Measurements from ENCODE around the gene GTF3C1. TPM values are rescaled to one million over a fixed set of nuclear protein-coding genes. Genes with fewer than 3 reads are reported as not detected.

The GTF3C1 gene
- total RNA-seq, 4 donors from 2014 or later = 38.5 to 57.2 (median 41.0) TPM

DNA sequence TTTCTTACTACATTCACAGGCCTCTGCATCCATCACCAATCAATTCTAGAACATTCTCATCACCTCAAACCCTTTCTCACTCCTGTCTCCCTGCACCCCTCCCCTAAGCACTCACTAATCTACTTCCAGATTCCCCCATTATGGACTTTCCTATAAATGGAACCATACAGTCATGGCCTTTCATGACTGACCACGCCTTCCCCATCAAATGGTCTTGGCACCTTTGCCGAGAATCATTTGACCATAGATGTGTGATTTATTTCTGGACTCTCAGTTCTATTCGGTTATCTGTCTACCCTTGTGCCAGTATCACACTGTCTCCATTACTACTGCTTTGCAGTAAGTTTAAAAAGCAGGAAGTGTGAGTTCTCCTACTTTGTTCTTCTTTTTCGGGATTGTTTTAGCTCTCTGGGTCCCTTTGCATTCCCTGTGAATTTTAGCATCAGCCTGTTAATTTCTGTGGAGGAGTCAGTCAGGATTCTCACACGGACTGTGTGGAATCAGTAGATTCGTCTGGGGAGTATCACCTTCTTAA lies 27.5 kb downstream of the GTF3C1 start:
- no peak for DNase-seq (ENCODE audit: low spot score)
- ATAC-seq (ENCODE audit: low FRiP score) = no peak
- TF ChIP-seq, protein P1, sequence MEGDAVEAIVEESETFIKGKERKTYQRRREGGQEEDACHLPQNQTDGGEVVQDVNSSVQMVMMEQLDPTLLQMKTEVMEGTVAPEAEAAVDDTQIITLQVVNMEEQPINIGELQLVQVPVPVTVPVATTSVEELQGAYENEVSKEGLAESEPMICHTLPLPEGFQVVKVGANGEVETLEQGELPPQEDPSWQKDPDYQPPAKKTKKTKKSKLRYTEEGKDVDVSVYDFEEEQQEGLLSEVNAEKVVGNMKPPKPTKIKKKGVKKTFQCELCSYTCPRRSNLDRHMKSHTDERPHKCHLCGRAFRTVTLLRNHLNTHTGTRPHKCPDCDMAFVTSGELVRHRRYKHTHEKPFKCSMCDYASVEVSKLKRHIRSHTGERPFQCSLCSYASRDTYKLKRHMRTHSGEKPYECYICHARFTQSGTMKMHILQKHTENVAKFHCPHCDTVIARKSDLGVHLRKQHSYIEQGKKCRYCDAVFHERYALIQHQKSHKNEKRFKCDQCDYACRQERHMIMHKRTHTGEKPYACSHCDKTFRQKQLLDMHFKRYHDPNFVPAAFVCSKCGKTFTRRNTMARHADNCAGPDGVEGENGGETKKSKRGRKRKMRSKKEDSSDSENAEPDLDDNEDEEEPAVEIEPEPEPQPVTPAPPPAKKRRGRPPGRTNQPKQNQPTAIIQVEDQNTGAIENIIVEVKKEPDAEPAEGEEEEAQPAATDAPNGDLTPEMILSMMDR (IDR thresholded peaks at IDR 0.05) = no peak

DNA sequence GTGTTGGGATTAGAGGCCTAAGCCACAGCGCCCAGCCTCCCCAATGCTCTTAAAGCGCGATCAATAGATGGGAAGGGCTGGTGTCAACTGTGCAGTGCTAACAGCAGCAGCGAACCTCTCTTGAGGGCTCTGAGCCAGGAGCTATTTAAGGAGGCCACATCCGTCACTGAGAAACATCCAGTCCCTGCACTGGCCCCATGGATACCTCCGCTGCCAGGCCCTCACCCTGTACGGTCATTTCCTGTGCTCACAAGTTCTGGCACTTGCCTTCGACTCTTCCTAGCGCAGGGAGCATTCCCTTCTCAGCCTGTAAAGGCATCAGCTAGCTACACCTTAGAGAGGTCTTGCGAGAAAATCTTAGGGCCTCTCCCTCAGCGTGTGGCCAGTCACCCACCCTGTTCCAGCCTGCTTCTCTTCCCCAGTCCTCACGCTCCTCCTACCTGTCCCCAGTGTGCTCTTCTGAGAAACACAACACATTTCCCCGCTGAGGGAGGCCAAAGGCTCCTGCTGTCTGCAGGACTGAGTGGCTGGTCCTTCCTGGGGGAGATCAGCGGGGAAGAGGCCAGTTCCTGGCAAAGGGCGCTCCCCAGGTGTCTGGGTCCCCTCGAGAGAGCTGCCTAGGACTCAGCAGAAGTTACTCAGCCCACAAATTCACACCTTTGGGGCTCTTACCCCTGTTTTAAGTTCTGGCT lies 28.6 kb downstream of the GTF3C1 start:
- ATAC-seq (ENCODE audit: low FRiP score) (peak; percentile 48), DNase-seq (ENCODE audit: low spot score) (no peak)
- TF ChIP-seq, protein P1 (IDR thresholded peaks at IDR 0.05) = no peak

DNA sequence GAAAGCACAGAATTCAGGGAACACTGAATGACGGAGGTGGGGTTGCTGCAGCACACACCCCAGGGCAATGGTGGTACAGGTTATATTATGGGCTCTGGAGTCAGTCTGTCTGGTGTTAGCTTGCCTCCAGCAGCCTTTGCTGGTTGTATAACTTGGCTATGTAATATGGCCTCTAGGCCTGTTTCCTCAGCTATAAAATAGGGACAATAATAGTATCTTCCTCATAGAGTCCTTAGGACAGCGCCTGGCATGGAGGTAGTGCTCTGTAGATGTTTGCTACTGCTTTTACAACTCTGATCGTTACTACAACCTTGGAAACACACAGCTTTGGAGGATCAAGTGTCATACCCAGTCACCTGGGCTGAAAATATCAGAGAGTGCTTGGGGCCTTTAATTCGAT lies 31.5 kb downstream of the GTF3C1 start:
- DNase-seq (ENCODE audit: low spot score) (no peak), ATAC-seq (ENCODE audit: low FRiP score) (no peak)

DNA sequence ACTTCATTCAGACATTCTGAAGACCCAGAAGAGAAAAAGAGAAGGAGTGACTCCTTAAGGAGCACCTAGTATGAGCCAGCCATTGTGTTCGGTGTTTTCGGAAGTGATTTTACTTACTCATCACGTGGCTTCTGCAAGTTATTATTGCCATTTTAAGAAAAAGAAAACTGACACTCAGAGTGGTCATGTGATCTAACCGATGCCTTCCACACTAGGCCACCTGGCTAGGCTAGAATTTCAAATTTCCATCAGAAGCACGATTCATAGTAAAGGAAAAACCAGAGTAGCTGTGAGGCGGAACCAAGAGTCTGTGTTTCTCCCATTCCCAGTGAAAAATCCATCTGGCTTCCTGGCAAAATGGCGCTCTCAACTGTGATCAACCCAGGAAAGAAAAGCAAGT lies 32.0 kb downstream of the GTF3C1 start:
- no peak for DNase-seq (ENCODE audit: low spot score)
- ATAC-seq (ENCODE audit: low FRiP score) = no peak
- TF ChIP-seq, protein P1 (IDR thresholded peaks at IDR 0.05) = no peak

More for the DNA sequence above, 31.5 kb downstream of the GTF3C1 start:
- TF ChIP-seq, protein P1 (IDR thresholded peaks at IDR 0.05) = no peak

DNA sequence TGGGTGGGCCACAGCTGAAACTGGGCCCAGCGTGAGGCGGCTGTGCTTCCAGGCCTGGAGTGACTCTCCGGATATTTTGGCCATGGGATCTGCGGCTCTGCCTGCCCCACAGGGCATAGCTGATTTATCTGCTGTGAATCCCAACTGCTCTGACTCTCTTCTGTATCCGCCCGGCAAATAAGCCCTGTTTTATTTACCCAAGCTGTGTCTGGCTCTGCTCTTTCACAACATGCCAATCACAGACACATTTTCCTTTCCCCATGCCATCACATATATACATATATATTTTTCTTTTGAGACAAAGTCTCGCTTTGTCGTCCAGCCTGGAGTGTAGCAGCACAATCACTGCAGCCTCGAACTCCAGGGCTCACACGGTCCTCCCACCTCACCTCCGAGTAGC lies 33.3 kb downstream of the GTF3C1 start:
- no peak for DNase-seq (ENCODE audit: low spot score)
- TF ChIP-seq, protein P1 (IDR thresholded peaks at IDR 0.05) = no peak
- ATAC-seq (ENCODE audit: low FRiP score) = no peak

DNA sequence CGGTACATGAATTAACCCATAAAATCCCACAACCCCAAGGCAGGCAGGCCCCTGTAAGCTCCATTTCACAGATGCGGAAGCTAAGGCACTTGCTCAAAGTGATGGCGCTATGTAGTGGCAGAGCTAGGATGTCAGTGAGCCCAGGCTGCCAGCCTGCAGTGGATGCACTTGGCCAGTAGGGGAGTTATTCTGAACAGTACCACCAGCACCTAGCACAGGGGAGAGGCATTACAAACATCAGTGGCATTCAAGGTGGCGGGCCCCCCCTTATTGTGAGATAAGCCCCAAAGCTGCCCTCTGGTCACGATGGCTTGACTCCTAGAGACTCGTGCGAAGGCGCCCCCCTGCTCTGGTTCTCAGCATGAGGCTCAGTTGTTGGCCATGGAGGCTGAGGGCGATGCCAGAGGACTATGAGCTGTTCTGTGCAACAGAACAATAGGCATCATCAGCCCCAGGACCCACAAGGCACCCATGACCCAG lies 33.8 kb downstream of the GTF3C1 start:
- TF ChIP-seq, protein P1 (IDR thresholded peaks at IDR 0.05) = no peak
- no peak for DNase-seq (ENCODE audit: low spot score)
- ATAC-seq (ENCODE audit: low FRiP score) = peak; percentile 17

DNA sequence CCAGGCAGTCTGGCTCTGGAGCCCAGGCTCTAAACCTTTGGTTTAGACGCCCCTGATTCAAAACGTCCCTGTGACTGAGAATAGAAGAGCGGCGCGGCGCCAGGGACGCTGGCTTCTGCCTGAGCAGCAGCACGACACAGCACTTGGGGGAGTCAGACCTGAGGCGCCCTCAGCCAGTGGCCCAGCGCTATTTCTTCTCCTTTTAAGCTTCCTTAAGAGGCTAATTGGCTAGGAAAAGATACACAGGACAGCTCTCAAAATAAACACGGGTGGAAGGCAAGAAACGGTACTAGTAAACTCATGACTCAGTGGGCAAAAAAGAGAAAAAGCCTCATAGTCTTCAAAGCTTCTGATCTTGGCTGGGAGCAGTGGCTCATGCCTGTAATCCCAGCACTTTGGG lies 34.9 kb downstream of the GTF3C1 start:
- no peak for ATAC-seq (ENCODE audit: low FRiP score)

More for the DNA sequence above, 34.9 kb downstream of the GTF3C1 start:
- TF ChIP-seq, protein P1 (IDR thresholded peaks at IDR 0.05) = no peak
- no peak for DNase-seq (ENCODE audit: low spot score)
